Caki2 (cell line): ENCODE results near the gene PNPLA7. TPM values are rescaled to one million over a fixed set of nuclear protein-coding genes. Genes with fewer than 3 reads are reported as not detected.
"Not testable (repeated sequence)": the region's sequence is repeated elsewhere in the genome, so short reads cannot be mapped to it uniquely, and the experiment has no call there.

Experiments
- DNase-seq: peaks from one replicate; pipeline ENCODE4 v3.0.0-alpha.2; 2015; ENCODE audit warnings: low read depth
- in situ Hi-C: cut with HindIII; loops from 2 replicates; pipeline ENCODE4 v1.10.0; 2016; ENCODE audit warnings: low sequenced_read_pairs, low pct_unique_long_range_greater_than_20kb, mixed read lengths
- total RNA-seq: library from RNA; depleted of rRNA; stranded (reverse); fragments of >200 nt; shearing (Covaris generic); gene quantifications from 2 replicates; pipeline ENCODE4 v1.2.3, GENCODE V29; 2014; ENCODE audit warnings: low replicate concordance

PNPLA7 gene
- total RNA-seq, 1 experiment from 2014 or later, result 0.98 TPM

GRCh38 chr9:137450539-137451222 lies 99.5 kb downstream of the PNPLA7 start:
- in situ Hi-C loops, DNase-seq: not testable (repeated sequence)

DNA sequence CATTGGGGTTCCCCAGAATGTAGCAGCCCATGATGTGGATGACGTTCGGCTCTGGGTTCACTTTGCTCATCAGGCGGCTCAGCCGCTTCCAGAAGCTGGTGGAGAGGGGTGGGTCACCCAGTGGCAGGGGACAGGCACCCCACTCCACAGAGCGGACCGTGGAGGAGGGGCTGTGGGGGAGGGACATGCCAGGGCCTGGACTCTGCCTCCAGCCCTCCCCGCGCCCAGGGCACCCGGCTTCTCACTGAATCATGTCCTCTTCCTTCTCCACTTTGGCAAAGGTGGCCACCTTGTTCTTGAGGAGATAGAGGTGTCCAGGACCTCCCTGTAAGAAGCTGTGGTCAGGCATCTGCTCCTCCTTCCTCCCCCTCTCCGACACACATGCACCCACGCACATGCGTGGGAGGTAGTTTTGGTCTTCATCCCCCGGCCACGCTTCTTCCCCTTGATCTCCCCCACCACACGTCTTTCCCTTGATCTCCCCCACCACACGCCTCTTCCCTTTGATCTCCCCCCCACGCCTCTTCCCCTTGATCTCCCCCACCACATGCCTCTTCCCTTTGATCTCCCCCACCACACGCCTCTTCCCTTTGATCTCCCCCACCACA lies 100.2 kb downstream of the PNPLA7 start:
- in situ Hi-C loops, result no loop called here
- DNase-seq, result no peak

DNA sequence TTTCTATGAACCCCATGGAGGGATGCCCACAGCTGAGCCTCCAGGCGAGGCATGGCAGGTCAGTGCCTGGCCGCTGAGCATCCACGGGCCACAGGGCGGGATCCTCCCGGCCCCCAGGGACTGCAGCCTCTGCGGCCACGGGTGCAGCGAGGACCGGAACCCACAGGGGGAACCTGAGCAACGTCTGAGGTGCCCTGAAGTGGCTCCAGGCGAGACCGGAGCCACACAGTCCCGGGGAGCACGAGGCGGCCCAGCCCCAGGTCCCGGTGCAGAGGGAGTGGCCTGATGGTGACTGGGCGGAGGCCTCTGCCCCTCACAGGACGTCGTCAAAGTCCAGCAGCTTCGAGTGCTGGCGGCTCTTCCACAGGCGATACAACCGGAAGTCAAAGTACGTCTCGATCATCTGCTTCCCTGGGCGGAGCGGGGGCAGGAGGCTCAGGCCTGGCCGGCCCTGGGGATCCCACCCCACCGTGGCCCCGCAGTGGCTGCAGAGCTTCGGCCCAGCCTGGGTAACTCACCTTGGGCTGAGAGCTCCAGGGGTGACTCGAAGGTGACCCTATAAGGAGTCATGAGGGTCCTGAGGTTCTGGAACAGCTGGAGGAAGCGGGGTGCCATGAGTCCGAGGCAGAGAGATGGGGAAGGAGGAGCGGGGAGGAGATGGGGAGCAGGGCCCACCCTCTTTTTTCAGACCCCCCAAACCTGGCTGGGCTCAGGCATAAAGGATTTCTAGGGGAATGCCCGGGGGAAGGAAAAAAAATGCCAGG lies 100.9 kb downstream of the PNPLA7 start:
- in situ Hi-C loops, result no loop called here
- no peak for DNase-seq

DNA sequence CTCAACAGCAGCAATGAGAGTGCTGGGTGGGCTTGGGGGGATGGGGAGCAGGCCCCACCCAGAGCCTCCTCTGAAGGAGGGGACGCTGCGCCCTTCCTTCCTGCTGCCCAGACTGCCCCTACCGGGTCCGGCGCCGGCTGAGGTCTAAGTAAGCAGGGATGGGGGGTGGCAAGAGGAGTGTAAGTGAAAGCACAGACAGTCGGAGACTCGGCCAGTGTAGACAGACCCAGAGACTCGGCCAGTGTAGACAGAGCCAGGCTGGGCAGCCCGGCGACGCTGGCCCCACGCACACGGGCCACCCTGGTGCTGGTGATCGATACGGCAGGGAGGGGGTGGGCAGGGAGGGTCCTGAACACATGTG lies 101.6 kb downstream of the PNPLA7 start:
- in situ Hi-C loops, result no loop called here
- DNase-seq, result no peak

GRCh38 chr9:137447722-137448601 lies 102.2 kb downstream of the PNPLA7 start:
- in situ Hi-C loops, result no loop called here
- DNase-seq, result no peak

GRCh38 chr9:137446851-137447471 lies 103.2 kb downstream of the PNPLA7 start:
- DNase-seq, result no peak
- in situ Hi-C loops, result no loop called here

- in situ Hi-C loops, result no loop called here
- no peak for DNase-seq
These were observed 104.2 kb downstream of the PNPLA7 start for GRCh38 chr9:137445930-137446431.

DNA sequence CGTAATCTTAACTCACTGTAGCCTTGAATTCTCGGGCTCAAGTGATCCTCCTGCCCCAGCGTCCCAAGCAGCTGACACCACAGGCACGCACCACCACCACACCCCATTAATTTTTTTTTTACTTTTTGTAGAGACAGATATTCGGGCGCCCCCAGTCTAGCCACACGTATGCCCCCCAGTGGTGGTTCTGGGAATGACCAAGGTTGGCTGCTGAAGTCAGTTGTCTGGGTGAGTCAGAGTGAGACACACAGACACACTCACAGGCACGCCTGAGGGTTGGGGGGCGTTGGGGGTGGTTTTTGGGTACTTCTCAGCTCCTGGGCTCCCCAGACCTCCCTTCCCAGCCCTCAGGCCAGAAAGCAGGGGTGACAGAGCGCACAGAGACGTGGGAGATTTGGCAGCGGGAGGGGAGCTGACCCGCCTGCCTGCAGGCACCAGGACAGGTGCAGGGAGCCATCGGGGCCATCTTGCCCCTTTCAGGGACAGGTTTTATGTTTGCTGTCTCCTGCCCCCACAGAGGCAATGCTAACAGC lies 104.9 kb downstream of the PNPLA7 start:
- peak; percentile 73 for DNase-seq
- in situ Hi-C loops, result no loop called here

DNA sequence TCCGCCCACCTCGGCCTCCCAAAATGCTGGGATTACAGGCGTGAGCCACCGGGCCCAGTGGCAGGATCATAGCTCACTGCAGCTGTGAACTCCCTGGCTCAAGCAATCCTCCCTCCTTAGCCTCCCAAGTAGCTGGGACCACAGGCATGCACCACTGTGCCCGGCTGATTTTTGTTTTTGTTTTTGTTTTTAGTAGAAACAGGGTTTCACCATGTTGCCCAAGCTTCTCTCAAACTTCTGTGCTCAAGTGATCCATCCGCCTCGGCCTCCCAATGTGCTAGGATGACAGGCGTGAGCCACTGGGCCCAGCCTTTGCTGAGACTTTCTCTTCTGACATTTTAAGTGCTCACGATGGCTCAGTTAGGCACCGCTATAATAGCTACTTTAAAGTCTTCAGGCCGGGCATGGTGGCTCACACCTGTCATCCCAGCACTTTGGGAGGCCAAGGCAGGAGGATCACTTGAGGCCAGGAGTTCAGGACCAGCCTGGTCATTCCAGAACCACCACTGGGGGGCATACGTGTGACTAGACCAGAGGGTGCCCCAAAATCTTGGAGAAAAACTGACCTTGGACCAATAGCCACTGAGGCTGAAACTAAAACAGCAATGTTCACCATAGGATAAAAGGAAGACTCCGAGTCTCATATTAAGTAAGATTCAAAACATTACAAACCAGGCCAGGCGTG lies 106.0 kb downstream of the PNPLA7 start:
- no peak for DNase-seq
- in situ Hi-C loops, result no loop called here

GRCh38 chr9:137441935-137442321 lies 108.3 kb downstream of the PNPLA7 start:
- in situ Hi-C loops, result no loop called here
- DNase-seq, result no peak

DNA sequence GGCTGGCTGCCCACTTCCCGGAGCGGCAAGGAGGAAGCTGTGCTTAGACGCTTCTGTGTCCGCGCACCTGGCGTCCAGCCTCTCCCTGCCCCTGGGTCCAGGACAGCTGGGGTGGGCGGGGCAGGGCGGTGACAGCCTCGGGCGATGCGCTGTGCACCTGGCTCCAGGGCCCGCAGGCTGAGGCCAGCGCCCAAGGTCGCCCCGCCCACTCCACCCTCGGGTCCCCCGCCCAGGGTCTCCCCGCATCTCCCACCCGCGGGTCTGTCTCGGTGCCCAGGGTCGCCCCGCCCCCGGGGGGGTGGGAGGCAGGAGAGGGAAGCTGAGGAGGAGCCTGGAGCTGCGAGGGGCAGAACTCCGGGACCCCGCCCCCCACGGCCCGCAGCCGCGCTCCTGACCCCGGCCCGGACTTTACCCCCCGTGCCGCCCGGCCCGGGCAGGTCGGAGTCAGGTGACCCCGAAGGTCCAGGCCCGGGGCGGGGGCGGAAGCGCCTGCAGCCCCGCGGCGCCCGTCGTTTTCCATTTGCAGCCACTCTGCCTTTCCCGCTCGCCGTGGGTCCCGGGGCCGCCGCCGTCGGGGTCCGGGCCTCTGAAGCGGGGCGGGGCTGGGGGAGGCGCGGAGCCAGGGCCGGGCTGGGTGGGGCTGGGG lies 108.8 kb downstream of the PNPLA7 start, which contains the start of gene ENTPD8:
Gene ENTPD8 (minus strand): TSS at position 69 of the 646 bp plus-strand sequence. CDS start 3,072 bp downstream, outside the sequence.
- DNase-seq, result no peak
- in situ Hi-C loops, result no loop called here

DNA sequence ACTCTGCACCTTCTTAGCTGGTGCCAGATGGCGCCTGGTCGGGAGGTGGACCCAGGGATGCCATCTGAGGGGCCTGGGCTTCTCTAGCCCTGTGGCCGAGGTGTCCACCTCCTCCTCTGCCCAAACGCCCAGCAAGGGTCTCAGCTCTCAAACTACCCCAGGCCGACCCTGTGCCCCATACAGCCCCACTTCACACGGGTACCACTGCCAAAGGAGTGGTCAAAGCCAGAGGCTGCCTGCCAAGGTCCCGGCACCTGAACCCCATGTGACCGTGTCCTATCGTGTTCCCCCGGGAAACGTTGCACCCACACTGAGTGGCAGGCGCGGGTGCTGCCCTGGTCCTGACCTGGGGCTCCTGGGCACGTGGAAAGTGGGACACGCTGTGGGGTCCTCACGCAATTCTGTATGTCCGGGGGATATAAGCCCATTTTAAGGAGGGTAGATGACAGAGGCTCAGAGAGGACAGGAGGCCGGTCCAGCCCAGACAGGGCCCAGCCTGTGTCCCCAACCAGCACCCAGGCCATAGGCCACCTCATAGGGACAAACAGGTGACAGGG lies 111.0 kb downstream of the PNPLA7 start:
- no peak for DNase-seq
- in situ Hi-C loops, result no loop called here

- in situ Hi-C loops, result no loop called here
- DNase-seq, result no peak
These were observed 111.5 kb downstream of the PNPLA7 start for GRCh38 chr9:137438591-137439157.

GRCh38 chr9:137437691-137438590 lies 112.3 kb downstream of the PNPLA7 start:
- DNase-seq, result no peak
- in situ Hi-C loops, result no loop called here
